Caco-2 (cell line): Measurements from ENCODE around the gene LRRD1. TPM values are rescaled to one million over a fixed set of nuclear protein-coding genes. Genes with fewer than 3 reads are reported as not detected.

Source experiments
- BruUV-seq: library from RNA; stranded (reverse); fragments of 400-500 nt; replicated peaks from 2 replicates; lab custom pipeline; 2021; lab: Mats Ljungman, UMichigan
- CTCF ChIA-PET: fragments of 300-600 bp; sonication (Branson Sonifier 250); formaldehyde crosslinking; loops from one replicate; lab custom pipeline; 2022; ENCODE audit warnings: antibody characterized with exemption; lab: Charles Lee
- POLR2A ChIA-PET: fragments of 300-600 bp; sonication (Branson Sonifier 250); formaldehyde crosslinking; loops from one replicate; lab custom pipeline; 2022; ENCODE audit warnings: antibody characterized with exemption; lab: Charles Lee
- DNase-seq, 2 experiments: peaks; one replicate each; pipeline versions ENCODE4 v3.0.0 to v3.0.0-alpha.2; 2020 to 2022
- H3K27me3 ChIP-seq: replicated peaks from 2 replicates; pipeline ENCODE4 v1.6.0; 2011; ENCODE audit warnings: low read length; ENCODE audit not compliant: control insufficient read depth, insufficient read depth
- H3K36me3 ChIP-seq: 2 replicates; pipeline ENCODE4 v1.5.1; 2011; ENCODE audit warnings: low read length; ENCODE audit not compliant: control insufficient read depth, insufficient read depth
- H3K4me1 ChIP-seq: fragments of 250-450 bp; sonication (Bioruptor Pico); 2 replicates; pipeline ENCODE4 v1.5.1; 2020; ENCODE audit warnings: mild to moderate bottlenecking
- H3K4me3 ChIP-seq: 2 replicates; pipeline ENCODE4 v1.5.1; 2011; ENCODE audit warnings: low read depth, mild to moderate bottlenecking, control low read depth, low read length
- H3K9me3 ChIP-seq: fragments of 250-450 bp; sonication (Bioruptor Pico); 2 replicates; pipeline ENCODE4 v1.5.1; 2020; ENCODE audit warnings: mild to moderate bottlenecking, moderate library complexity
- H3K27ac Mint-ChIP-seq: one replicate; pipeline ENCODE4 v1.8.0; 2022; ENCODE audit warnings: mixed read lengths; ENCODE audit not compliant: unreplicated experiment
- H3K27me3 Mint-ChIP-seq: one replicate; pipeline ENCODE4 v1.8.0; 2022; ENCODE audit warnings: mixed read lengths; ENCODE audit not compliant: insufficient read depth, unreplicated experiment
- H3K36me3 Mint-ChIP-seq: one replicate; pipeline ENCODE4 v1.8.0; 2022; ENCODE audit warnings: mild to moderate bottlenecking, mixed read lengths; ENCODE audit not compliant: insufficient read depth, unreplicated experiment
- H3K4me1 Mint-ChIP-seq: one replicate; pipeline ENCODE4 v1.8.0; 2022; ENCODE audit warnings: low read depth, mixed read lengths; ENCODE audit not compliant: unreplicated experiment
- H3K4me3 Mint-ChIP-seq: one replicate; pipeline ENCODE4 v1.8.0; 2022; ENCODE audit warnings: mild to moderate bottlenecking, moderate library complexity, mixed read lengths; ENCODE audit not compliant: unreplicated experiment
- H3K9me3 Mint-ChIP-seq: one replicate; pipeline ENCODE4 v1.8.0; 2022; ENCODE audit warnings: mixed read lengths; ENCODE audit not compliant: unreplicated experiment
- CTCF ChIP-seq, 2 experiments: fragments of 200-600 bp in 1 of 2; IDR thresholded peaks; 1 replicate in 1 of 2; 2 replicates in 1 of 2; pipeline versions ENCODE4 v1.5.1 to v1.8.0; 2011 to 2022; ENCODE audit warnings: antibody characterized with exemption in 1 of 2, control low read depth in 1 of 2, inconsistent platforms in 1 of 2, low read depth in 1 of 2, low read length in 1 of 2, mild to moderate bottlenecking in 1 of 2, moderate library complexity in 1 of 2; ENCODE audit not compliant: insufficient read depth in 1 of 2, severe bottlenecking in 1 of 2, unreplicated experiment in 1 of 2
- intact Hi-C: fragments of 100-400 bp; cut with micrococcal nuclease; formaldehyde crosslinking; loops from one replicate; pipeline ENCODE4 v1.10.0; 2022; ENCODE audit not compliant: unreplicated experiment
- total RNA-seq: library from RNA; stranded (reverse); gene quantifications from 2 replicates; pipeline ENCODE4 v1.2.3, GENCODE V29; 2022

Gene LRRD1
- total RNA-seq, 1 experiment from 2014 or later: not detected

GRCh38 chr7:92228100-92228499, 49.2 kb upstream of the LRRD1 start:
- CTCF ChIA-PET: no interaction called here
- H3K4me3 ChIP-seq: no peak overlapping the region
- Mint-ChIP-seq H3K4me3 (no peak overlapping the region), H3K36me3 (peaks cover 57% of the 10 kb centered on the region), H3K27ac (no peak overlapping the region), H3K4me1 (no peaks in the 10 kb centered on the region), H3K27me3 (no peaks in the 10 kb centered on the region), H3K9me3 (no peaks in the 10 kb centered on the region)
- BruUV-seq: no TSS peak
- no peaks in the 10 kb centered on the region; the same call in 1 of the 2 replicates for H3K36me3 ChIP-seq
- intact Hi-C loops: no loop called here
- H3K4me1 ChIP-seq: no peaks in the 10 kb centered on the region
- POLR2A ChIA-PET: no interaction called here
- no peaks in the 10 kb centered on the region for H3K9me3 ChIP-seq
- TF ChIP-seq CTCF (IDR thresholded peaks at IDR 0.05; ENCODE audit: insufficient read depth in 1 of 2, low read depth in 1 of 2, low read length in 1 of 2, severe bottlenecking in 1 of 2, unreplicated experiment in 1 of 2): no peak
- H3K27me3 ChIP-seq: no peaks in the 10 kb centered on the region
- DNase-seq: no peak

DNA sequence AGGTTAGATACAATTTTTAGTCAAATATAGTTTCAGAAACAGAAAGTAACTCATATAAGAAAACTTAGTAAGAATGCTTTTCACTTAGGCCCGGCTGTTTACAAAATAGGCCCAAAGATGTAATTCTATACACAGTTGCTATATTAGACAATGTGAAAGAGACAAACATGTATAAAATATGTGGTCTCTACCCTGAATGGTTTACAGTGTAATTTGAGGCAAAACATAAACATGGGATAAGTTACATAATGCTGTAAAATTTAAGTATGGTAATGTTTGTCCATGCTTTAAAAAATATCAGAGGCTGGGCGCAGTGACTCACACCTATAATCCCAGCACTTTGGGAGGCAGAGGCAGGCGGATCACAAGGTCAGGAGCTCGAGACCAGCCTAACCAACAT, 48.0 kb upstream of the LRRD1 start:
- BruUV-seq: no TSS peak
- Mint-ChIP-seq H3K36me3 (peaks cover 50% of the 10 kb centered on the region), H3K4me3 (no peak overlapping the region), H3K9me3 (no peaks in the 10 kb centered on the region), H3K27ac (no peak overlapping the region), H3K27me3 (no peaks in the 10 kb centered on the region), H3K4me1 (no peaks in the 10 kb centered on the region)
- H3K27me3 ChIP-seq: no peaks in the 10 kb centered on the region
- H3K4me1 ChIP-seq: no peaks in the 10 kb centered on the region
- ChIA-PET POLR2A (interaction anchor here (0.6 kb wide), 1 partner anchor 19 kb away, joined by 4 read pairs; the partner anchor contains the start of genes ANKIB1 and KRIT1), CTCF (no interaction called here)
- no peak overlapping the region for H3K4me3 ChIP-seq
- no peak for DNase-seq
- no peaks in the 10 kb centered on the region; the same call in 1 of the 2 replicates for H3K36me3 ChIP-seq
- TF ChIP-seq CTCF (IDR thresholded peaks at IDR 0.05; ENCODE audit: insufficient read depth in 1 of 2, low read depth in 1 of 2, low read length in 1 of 2, severe bottlenecking in 1 of 2, unreplicated experiment in 1 of 2): no peak
- no peaks in the 10 kb centered on the region for H3K9me3 ChIP-seq
- intact Hi-C loops: no loop called here

GRCh38 chr7:92221766-92222165, 42.8 kb upstream of the LRRD1 start:
- H3K27ac Mint-ChIP-seq: no peak overlapping the region
- CTCF ChIA-PET: no interaction called here
- H3K36me3 Mint-ChIP-seq: peaks cover 39% of the 10 kb centered on the region
- POLR2A ChIA-PET: no interaction called here
- no peaks in the 10 kb centered on the region for H3K4me1 Mint-ChIP-seq
- Histone ChIP-seq H3K4me3 (no peak overlapping the region), H3K9me3 (no peaks in the 10 kb centered on the region), H3K4me1 (no peaks in the 10 kb centered on the region), H3K27me3 (no peaks in the 10 kb centered on the region), H3K36me3 (peaks cover 2% of the 10 kb centered on the region)
- no peak for DNase-seq
- H3K27me3 Mint-ChIP-seq: no peaks in the 10 kb centered on the region
- H3K9me3 Mint-ChIP-seq: no peaks in the 10 kb centered on the region
- H3K4me3 Mint-ChIP-seq: no peak overlapping the region
- intact Hi-C loops: no loop called here
- no peak for TF ChIP-seq CTCF (IDR thresholded peaks at IDR 0.05; ENCODE audit: insufficient read depth in 1 of 2, low read depth in 1 of 2, low read length in 1 of 2, severe bottlenecking in 1 of 2, unreplicated experiment in 1 of 2)
- BruUV-seq: no TSS peak
